ENCODE measurements around the gene MCHR2. TPM values are rescaled to one million over a fixed set of nuclear protein-coding genes. Genes with fewer than 3 reads are reported as not detected.

MCHR2 gene
- total RNA-seq, 6 experiments from 2014 or later = not detected

DNA sequence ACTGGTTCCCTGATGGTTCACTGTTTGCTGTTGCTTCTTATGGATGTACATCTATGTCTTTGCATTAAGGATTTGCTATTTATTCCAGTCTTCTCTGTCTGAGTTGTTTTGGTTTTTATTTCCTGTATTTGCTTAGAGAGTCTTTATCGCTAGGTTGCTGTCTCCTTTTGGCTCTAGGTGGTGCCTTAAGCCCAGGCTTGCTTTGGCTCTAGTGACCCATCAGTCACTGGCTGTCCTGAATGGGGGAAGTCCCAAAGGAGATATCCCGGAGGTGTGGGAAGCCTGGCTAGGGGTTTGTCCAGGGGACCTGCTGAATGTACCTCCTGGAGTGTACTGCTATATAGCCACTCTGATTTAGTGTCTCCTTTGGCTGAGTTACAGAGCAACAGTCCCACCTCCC is 53.4 kb downstream of the MCHR2 start:
- Histone ChIP-seq H3K27me3 (no peaks in the 10 kb centered on the region), H3K9me3 (no peaks in the 10 kb centered on the region), H3K4me3 (no peak overlapping the region), H3K36me3 (no peaks in the 10 kb centered on the region), H3K4me1 (no peaks in the 10 kb centered on the region), H3K27ac (no peak overlapping the region)
- WGBS (ENCODE audit: insufficient coverage, low coverage, low lambda C conversion rate, missing lambda C conversion rate) = 39% methylated on average over 2 of the region's 2 CpGs
- no peak for DNase-seq
- intact Hi-C loops (cut with DNase I) = no loop called here
- ATAC-seq = no peak
- no peak for TF ChIP-seq POLR2A (IDR thresholded peaks at IDR 0.05)
- TF ChIP-seq, protein P1, sequence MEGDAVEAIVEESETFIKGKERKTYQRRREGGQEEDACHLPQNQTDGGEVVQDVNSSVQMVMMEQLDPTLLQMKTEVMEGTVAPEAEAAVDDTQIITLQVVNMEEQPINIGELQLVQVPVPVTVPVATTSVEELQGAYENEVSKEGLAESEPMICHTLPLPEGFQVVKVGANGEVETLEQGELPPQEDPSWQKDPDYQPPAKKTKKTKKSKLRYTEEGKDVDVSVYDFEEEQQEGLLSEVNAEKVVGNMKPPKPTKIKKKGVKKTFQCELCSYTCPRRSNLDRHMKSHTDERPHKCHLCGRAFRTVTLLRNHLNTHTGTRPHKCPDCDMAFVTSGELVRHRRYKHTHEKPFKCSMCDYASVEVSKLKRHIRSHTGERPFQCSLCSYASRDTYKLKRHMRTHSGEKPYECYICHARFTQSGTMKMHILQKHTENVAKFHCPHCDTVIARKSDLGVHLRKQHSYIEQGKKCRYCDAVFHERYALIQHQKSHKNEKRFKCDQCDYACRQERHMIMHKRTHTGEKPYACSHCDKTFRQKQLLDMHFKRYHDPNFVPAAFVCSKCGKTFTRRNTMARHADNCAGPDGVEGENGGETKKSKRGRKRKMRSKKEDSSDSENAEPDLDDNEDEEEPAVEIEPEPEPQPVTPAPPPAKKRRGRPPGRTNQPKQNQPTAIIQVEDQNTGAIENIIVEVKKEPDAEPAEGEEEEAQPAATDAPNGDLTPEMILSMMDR (IDR thresholded peaks at IDR 0.05) = no peak

DNA sequence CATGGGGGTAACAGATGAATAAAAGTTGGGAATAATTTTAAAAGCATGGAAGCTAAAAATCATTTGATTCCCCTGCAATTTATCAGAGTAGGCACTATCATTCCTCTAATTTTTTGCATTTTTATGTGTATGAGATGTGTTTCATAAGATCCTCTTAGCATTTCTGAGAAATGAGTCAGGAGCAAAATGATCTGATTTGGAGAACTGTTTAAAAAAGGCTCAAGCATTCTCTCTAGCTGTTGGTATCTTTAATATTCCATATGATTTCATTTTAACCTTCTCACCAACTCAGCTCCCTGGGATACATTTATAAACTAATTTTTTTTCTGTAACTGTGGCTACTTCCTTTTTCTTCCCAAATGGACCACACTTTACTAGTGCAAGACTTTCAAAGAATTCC is 60.9 kb downstream of the MCHR2 start:
- intact Hi-C loops (cut with DNase I) = no loop called here
- no peak for DNase-seq
- no peaks in the 10 kb centered on the region for H3K27me3 ChIP-seq
- ATAC-seq = no peak
- no peak overlapping the region for H3K27ac ChIP-seq
- H3K4me3 ChIP-seq = no peak overlapping the region
- no peaks in the 10 kb centered on the region for H3K9me3 ChIP-seq
- TF ChIP-seq POLR2A (IDR thresholded peaks at IDR 0.05) = no peak
- TF ChIP-seq, protein P1 (IDR thresholded peaks at IDR 0.05) = no peak
- H3K4me1 ChIP-seq = no peaks in the 10 kb centered on the region
- no peaks in the 10 kb centered on the region for H3K36me3 ChIP-seq

DNA sequence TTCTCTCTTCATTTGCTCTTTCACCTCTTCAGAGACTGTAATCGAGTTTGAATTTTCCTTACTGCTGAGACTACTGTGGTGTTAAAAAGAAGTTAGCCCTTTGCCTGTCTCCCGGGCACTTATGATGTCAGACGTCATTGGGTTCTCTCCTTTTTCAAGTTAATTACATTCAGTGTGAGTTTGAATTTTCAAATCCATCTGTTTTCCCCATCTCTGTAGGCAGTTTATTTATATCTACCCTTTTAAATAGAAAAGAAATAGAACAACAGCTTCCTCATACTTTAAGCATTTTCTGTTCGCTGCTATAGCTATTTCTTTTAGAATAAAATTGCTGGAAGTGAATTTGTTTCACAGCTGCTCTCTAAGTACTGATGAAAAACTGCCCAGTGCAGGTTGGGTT is 81.4 kb downstream of the MCHR2 start:
- ATAC-seq (no peak), DNase-seq (no peak)
- H3K27me3 ChIP-seq = no peaks in the 10 kb centered on the region
- no peak overlapping the region for H3K27ac ChIP-seq
- TF ChIP-seq, protein P1 (IDR thresholded peaks at IDR 0.05) = no peak
- TF ChIP-seq POLR2A (IDR thresholded peaks at IDR 0.05) = no peak
- H3K9me3 ChIP-seq = no peaks in the 10 kb centered on the region
- H3K4me1 ChIP-seq = no peaks in the 10 kb centered on the region
- intact Hi-C loops (cut with DNase I) = no loop called here
- no peaks in the 10 kb centered on the region for H3K36me3 ChIP-seq
- WGBS (ENCODE audit: insufficient coverage, low coverage, low lambda C conversion rate, missing lambda C conversion rate) = 26% methylated on average over 4 of the region's 4 CpGs
- no peak overlapping the region for H3K4me3 ChIP-seq

DNA sequence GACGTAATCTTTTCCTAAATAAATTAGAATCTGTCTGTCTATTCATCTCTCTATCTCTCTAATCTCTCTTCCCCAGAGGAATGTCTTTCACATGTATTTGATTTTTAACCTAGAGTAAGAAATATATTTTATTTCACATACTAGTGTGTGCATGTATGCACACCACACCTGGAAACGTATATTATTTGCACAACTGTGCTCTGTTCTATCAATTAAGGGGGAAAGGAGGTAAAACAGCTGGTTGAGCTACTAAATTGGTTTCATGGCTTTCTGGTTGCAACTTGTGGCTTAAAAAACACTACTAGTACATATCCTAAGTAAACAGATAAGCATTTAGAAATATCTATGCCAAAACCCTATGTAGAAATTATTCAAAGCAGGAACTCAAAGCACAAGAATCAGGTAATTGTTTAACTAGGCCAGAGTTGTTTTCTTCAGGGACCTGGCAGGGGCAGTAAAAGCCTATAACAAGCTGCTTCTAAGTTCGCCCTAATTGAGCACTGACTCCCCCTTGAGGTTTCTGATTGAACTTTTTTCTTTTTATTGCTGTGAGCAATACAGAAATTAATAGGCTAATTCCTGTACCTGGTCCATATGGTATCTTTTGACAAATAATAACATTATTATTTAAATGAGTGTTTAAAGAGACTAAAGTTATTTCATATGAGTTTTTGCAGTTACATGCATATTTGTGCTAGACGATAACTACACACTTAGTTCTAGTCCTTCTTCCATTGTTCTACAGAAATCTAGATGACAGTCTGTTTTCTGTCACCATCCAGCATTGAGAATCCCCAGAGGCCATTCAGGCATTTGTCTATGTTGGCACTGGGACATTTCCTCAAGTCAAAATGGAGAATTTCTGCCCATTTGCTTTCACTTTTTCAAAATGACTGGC is 88.6 kb downstream of the MCHR2 start:
- H3K4me3 ChIP-seq = no peak overlapping the region
- DNase-seq (no peak), ATAC-seq (peak; percentile 64 to 81 (median 77))
- no peak overlapping the region for H3K27ac ChIP-seq
- H3K27me3 ChIP-seq = no peaks in the 10 kb centered on the region
- H3K9me3 ChIP-seq = no peaks in the 10 kb centered on the region
- no peaks in the 10 kb centered on the region for H3K36me3 ChIP-seq
- intact Hi-C loops (cut with DNase I) = no loop called here
- TF ChIP-seq, protein P1 (IDR thresholded peaks at IDR 0.05) = peak; percentile 25 to 54 (median 48)
- no peak for TF ChIP-seq POLR2A (IDR thresholded peaks at IDR 0.05)
- no peaks in the 10 kb centered on the region for H3K4me1 ChIP-seq
- 38% methylated on average over 4 of the region's 4 CpGs for WGBS (ENCODE audit: insufficient coverage, low coverage, low lambda C conversion rate, missing lambda C conversion rate)
